Amniotic stem cell (primary cell): ENCODE results near the gene TMEM79.

Source experiments
- DNase-seq: peaks from one replicate; lab custom pipeline; 2025; lab: John Stamatoyannopoulos, UW

Gene TMEM79

GRCh38 chr1:156308078-156308477 is 24.0 kb downstream of the TMEM79 start:
- DNase-seq = no peak

GRCh38 chr1:156310962-156311361 is 26.8 kb downstream of the TMEM79 start:
- no peak for DNase-seq

- DNase-seq = no peak
These were observed 32.8 kb downstream of the TMEM79 start for GRCh38 chr1:156316909-156317308.

GRCh38 chr1:156319664-156320063 is 35.5 kb downstream of the TMEM79 start:
- no peak for DNase-seq

GRCh38 chr1:156320560-156320959 is 36.4 kb downstream of the TMEM79 start:
- DNase-seq = no peak

- peak; percentile 19 for DNase-seq
These were observed 39.1 kb downstream of the TMEM79 start for GRCh38 chr1:156323179-156323578.

- no peak for DNase-seq
These were observed 52.1 kb downstream of the TMEM79 start for GRCh38 chr1:156336242-156336641.

- DNase-seq = no peak
These were observed 53.1 kb downstream of the TMEM79 start for GRCh38 chr1:156337052-156337887.

- DNase-seq = no peak
These were observed 53.7 kb downstream of the TMEM79 start for GRCh38 chr1:156337888-156338179.

- DNase-seq = peak; percentile 98
These were observed 54.3 kb downstream of the TMEM79 start, which contains the start of the genes CCT3 and TSACC for GRCh38 chr1:156338180-156338976. CCT3 (minus strand) TSS chr1:156338292; CDS start chr1:156338184, 108 bp downstream. TSACC (plus strand) TSS chr1:156338526; CDS start chr1:156339758, 1,232 bp downstream.
